GM12892 (cell line): ENCODE results near the gene CADM1.

Experiments
- POLR2A ChIP-seq: IDR thresholded peaks from 2 replicates; pipeline ENCODE4 v1.6.1; 2011; ENCODE audit warnings: low read depth, low read length, control low read depth
- POLR2AphosphoS5 ChIP-seq: IDR thresholded peaks from 2 replicates; pipeline ENCODE4 v1.6.1; 2011; ENCODE audit warnings: low read depth, low read length, control low read depth
- TAF1 ChIP-seq: IDR thresholded peaks from 2 replicates; pipeline ENCODE4 v1.6.1; 2011; ENCODE audit warnings: low read depth, mild to moderate bottlenecking, control low read depth, low read length, borderline replicate concordance

- TF ChIP-seq POLR2A: no peak
- TF ChIP-seq POLR2AphosphoS5: no peak
- TF ChIP-seq TAF1: no peak
These were observed 40.6 kb downstream of the CADM1 start for GRCh38 chr11:115463606-115464005.
